Nephron progenitor cell (in vitro differentiated cells): ENCODE results near the gene ANKRD60.

ENCODE experiments used
- DNase-seq: peaks from one replicate; pipeline ENCODE4 v3.0.0; 2021
- H3K27ac Mint-ChIP-seq: 2 replicates; pipeline ENCODE4 v1.8.0; 2021; ENCODE audit warnings: mild to moderate bottlenecking, moderate library complexity, mixed read lengths
- H3K27me3 Mint-ChIP-seq: 2 replicates; pipeline ENCODE4 v1.8.0; 2021; ENCODE audit warnings: mild to moderate bottlenecking, low read depth, mixed read lengths; ENCODE audit not compliant: poor library complexity
- H3K36me3 Mint-ChIP-seq: 2 replicates; pipeline ENCODE4 v1.8.0; 2021; ENCODE audit warnings: low read depth, mixed read lengths
- H3K4me1 Mint-ChIP-seq: 2 replicates; pipeline ENCODE4 v1.8.0; 2021; ENCODE audit warnings: mixed read lengths
- H3K4me3 Mint-ChIP-seq: 2 replicates; pipeline ENCODE4 v1.8.0; 2021; ENCODE audit warnings: mild to moderate bottlenecking, moderate library complexity, mixed read lengths
- H3K9me3 Mint-ChIP-seq: 2 replicates; pipeline ENCODE4 v1.8.0; 2021; ENCODE audit warnings: mild to moderate bottlenecking, moderate library complexity, mixed read lengths
- TF ChIP-seq, protein P1 (sequence below): fragments of 200-600 bp; sonication (generic); IDR thresholded peaks from 2 replicates; pipeline ENCODE4 v1.5.0; 2021; ENCODE audit warnings: antibody characterized with exemption

Gene ANKRD60

DNA sequence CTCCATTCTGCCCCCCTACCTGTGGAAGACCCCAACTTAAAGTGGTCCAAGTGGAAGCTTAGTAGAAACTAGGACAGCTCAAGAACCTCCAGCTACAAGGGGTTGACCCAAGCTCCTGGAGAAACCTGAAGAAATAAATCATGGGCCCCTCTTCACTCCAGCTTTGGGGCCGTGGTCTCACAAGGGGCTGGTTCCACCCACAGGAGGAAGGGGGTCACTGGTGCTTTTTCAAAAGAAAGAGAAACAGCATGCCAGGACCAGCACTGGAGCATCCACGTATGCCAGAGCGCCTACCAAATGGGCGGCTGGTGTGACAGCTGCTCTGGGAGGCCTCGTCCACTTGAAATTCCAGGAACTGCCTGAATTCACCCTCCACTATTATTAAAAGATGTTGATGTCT lies 14.4 kb upstream of the ANKRD60 start:
- TF ChIP-seq, protein P1, sequence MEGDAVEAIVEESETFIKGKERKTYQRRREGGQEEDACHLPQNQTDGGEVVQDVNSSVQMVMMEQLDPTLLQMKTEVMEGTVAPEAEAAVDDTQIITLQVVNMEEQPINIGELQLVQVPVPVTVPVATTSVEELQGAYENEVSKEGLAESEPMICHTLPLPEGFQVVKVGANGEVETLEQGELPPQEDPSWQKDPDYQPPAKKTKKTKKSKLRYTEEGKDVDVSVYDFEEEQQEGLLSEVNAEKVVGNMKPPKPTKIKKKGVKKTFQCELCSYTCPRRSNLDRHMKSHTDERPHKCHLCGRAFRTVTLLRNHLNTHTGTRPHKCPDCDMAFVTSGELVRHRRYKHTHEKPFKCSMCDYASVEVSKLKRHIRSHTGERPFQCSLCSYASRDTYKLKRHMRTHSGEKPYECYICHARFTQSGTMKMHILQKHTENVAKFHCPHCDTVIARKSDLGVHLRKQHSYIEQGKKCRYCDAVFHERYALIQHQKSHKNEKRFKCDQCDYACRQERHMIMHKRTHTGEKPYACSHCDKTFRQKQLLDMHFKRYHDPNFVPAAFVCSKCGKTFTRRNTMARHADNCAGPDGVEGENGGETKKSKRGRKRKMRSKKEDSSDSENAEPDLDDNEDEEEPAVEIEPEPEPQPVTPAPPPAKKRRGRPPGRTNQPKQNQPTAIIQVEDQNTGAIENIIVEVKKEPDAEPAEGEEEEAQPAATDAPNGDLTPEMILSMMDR, result no peak
- H3K4me1 Mint-ChIP-seq, result peaks cover 10% of the 10 kb centered on the region
- no peak for DNase-seq

DNA sequence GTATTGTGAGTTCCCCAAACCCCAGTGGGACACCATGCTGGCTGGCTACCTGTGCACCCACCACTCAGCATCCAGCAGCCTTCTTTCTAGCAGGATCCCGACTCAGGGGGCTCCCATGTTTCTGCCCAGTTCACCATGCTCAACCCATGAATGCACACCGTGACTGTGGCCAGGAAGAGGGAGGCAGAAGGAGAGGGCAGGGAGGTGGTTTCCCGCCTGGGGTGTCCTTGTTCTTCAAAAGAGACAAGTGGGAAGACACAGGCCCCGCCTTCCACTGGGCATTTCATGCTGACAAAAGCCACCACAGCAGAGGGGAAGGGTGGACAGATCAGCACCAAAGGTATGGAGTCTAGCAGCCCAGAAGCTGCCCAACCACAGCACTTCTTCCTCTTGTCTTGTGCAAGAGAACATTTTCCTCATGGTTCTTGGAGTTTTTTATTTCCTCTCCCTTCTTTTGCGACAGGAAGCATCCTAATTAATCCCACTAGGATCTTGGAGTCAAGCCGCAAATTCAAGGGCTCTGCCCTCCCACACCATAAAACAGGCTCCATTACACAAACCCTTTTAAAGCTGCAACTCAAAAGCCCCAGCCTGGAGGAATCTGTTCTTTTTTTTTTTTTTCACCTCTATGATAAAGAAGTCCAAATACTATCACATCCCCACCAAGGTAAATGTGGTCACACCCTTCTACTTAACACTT lies 13.5 kb upstream of the ANKRD60 start:
- DNase-seq, result no peak
- Mint-ChIP-seq H3K36me3 (peaks cover 48% of the 10 kb centered on the region), H3K27ac (no peak overlapping the region), H3K4me3 (no peak overlapping the region), H3K4me1 (peaks cover 10% of the 10 kb centered on the region), H3K9me3 (no peaks in the 10 kb centered on the region), H3K27me3 (peaks cover 5% of the 10 kb centered on the region)
- TF ChIP-seq, protein P1, result no peak

More for the DNA sequence above, 14.4 kb upstream of the ANKRD60 start:
- Mint-ChIP-seq H3K9me3 (no peaks in the 10 kb centered on the region), H3K36me3 (peaks cover 54% of the 10 kb centered on the region), H3K27me3 (peaks cover 2% of the 10 kb centered on the region), H3K27ac (no peak overlapping the region), H3K4me3 (no peak overlapping the region)

DNA sequence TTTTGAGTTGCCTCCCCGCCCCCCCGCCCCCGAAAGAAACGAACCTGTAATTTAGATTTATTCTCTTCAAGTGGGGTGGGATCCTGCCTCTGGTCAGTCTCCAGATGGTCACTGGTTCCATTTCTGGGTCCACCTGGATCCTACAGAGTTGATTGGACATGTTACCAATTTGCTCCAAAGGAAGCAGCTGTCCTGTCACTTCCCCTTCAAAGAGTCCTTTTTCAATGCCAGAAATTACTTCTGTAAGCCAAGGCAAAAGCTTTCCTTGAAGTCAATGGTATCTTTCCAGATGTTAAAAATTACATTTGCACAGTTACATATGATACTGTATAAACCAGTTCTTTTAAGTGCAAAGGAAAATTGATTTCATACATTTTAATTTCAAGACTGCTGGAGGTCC lies 12.0 kb upstream of the ANKRD60 start:
- H3K4me3 Mint-ChIP-seq, result no peak overlapping the region
- H3K9me3 Mint-ChIP-seq, result no peaks in the 10 kb centered on the region
- H3K27me3 Mint-ChIP-seq, result peaks cover 18% of the 10 kb centered on the region
- peaks cover 19% of the 10 kb centered on the region for H3K4me1 Mint-ChIP-seq
- no peak for DNase-seq
- H3K27ac Mint-ChIP-seq, result no peak overlapping the region
- TF ChIP-seq, protein P1, result no peak
- peaks cover 38% of the 10 kb centered on the region for H3K36me3 Mint-ChIP-seq

DNA sequence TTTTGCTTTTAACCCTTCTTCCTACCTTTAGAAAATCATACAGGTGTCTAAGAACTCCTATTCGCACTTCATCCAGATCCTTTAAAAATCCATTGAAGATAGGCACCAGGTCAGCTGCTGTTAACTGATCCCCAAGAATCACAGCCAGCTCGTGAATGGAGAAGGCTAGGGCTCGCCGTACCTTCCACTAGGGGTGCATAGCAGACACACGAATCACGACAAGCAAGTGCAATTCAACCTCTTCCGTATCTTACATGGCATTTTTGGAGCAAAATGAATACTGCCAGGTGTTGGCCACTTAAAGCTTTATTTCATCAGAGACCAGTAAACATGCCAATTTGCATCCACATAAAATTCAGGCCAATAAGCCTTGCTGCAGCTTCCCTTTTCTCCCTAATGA lies 10.8 kb upstream of the ANKRD60 start:
- Mint-ChIP-seq H3K36me3 (peaks cover 35% of the 10 kb centered on the region), H3K4me3 (no peak overlapping the region), H3K27me3 (peaks cover 25% of the 10 kb centered on the region), H3K9me3 (no peaks in the 10 kb centered on the region), H3K4me1 (peaks cover 19% of the 10 kb centered on the region), H3K27ac (no peak overlapping the region)
- TF ChIP-seq, protein P1, result no peak
- no peak for DNase-seq

DNA sequence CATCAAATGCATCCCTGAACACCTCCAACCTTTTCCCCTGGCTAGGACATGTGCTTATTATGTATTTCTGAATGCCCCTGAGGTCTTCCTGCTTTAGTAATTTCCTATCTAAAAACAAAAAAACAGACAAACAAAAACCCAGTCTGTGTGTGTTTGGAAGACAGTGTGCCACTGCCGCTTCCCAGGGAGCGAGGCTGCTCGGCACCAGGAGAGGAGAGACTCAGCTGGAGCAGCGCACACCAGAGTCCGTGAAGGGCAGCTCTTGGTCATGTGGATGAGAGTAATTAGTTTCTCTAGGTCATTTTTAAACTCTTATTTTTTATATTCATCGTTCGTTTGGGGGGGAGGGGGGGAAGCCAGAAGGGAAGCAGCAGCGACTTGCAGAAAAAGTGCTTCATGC lies 10.0 kb upstream of the ANKRD60 start:
- no peaks in the 10 kb centered on the region for H3K9me3 Mint-ChIP-seq
- DNase-seq, result no peak
- no peak overlapping the region for H3K4me3 Mint-ChIP-seq
- H3K36me3 Mint-ChIP-seq, result peaks cover 32% of the 10 kb centered on the region
- no peak overlapping the region for H3K27ac Mint-ChIP-seq
- peaks cover 19% of the 10 kb centered on the region for H3K4me1 Mint-ChIP-seq
- TF ChIP-seq, protein P1, result no peak
- peaks cover 25% of the 10 kb centered on the region for H3K27me3 Mint-ChIP-seq
